Mesenchymal stem cell (in vitro differentiated cells and primary cell): ENCODE measurements around the gene INTS3.
A peak's percentile ranks its signal among the peaks of the same experiment; 100 is the strongest.

ENCODE experiments used
- DNase-seq: peaks from one replicate; pipeline ENCODE4 v3.0.0-alpha.2; 2013
- H2AFZ ChIP-seq: one replicate; pipeline ENCODE4 v1.6.1; 2013; ENCODE audit warnings: low read depth, mild to moderate bottlenecking, control low read depth, inconsistent platforms, low read length, moderate library complexity
- H2AK5ac ChIP-seq: 2 replicates; pipeline ENCODE4 v1.6.1; 2013; ENCODE audit warnings: low read length, moderate library complexity, mild to moderate bottlenecking, inconsistent platforms; ENCODE audit not compliant: severe bottlenecking
- H2BK120ac ChIP-seq: one replicate; pipeline ENCODE4 v1.6.1; 2013; ENCODE audit warnings: low read depth, mild to moderate bottlenecking, inconsistent platforms, low read length, moderate library complexity
- H2BK12ac ChIP-seq, 2 experiments: one replicate each; pipeline ENCODE4 v1.6.1; 2013; ENCODE audit warnings: inconsistent platforms in 2 of 2, low read length in 2 of 2, mild to moderate bottlenecking in 2 of 2, moderate library complexity in 2 of 2, control low read depth in 1 of 2
- H2BK15ac ChIP-seq: one replicate; pipeline ENCODE4 v1.6.1; 2013; ENCODE audit warnings: mild to moderate bottlenecking, low read depth, inconsistent platforms; ENCODE audit not compliant: poor library complexity, severe bottlenecking
- H2BK5ac ChIP-seq: 2 replicates; pipeline ENCODE4 v1.6.1; 2013; ENCODE audit warnings: low read depth, mild to moderate bottlenecking, low read length, control low read depth, inconsistent platforms; ENCODE audit not compliant: poor library complexity, severe bottlenecking
- H3K14ac ChIP-seq, 2 experiments: one replicate each; pipeline ENCODE4 v1.6.1; 2013; ENCODE audit warnings: inconsistent platforms in 2 of 2, low read length in 2 of 2, control low read depth in 1 of 2, mild to moderate bottlenecking in 1 of 2, moderate library complexity in 1 of 2
- H3K18ac ChIP-seq, 2 experiments: one replicate each; pipeline ENCODE4 v1.6.1; 2013; ENCODE audit warnings: inconsistent platforms in 2 of 2, low read length in 2 of 2, control low read depth in 1 of 2, low read depth in 1 of 2, mild to moderate bottlenecking in 1 of 2
- H3K23ac ChIP-seq, 2 experiments: one replicate each; pipeline ENCODE4 v1.6.1; 2013; ENCODE audit warnings: inconsistent platforms in 2 of 2, low read length in 2 of 2, mild to moderate bottlenecking in 2 of 2, moderate library complexity in 2 of 2, control low read depth in 1 of 2
- H3K27ac ChIP-seq: 2 replicates; pipeline ENCODE4 v1.5.1; 2013; ENCODE audit warnings: mild to moderate bottlenecking, moderate library complexity, low read length, control low read depth, inconsistent platforms; ENCODE audit not compliant: poor library complexity, severe bottlenecking
- H3K27me3 ChIP-seq, 2 experiments: 2 replicates each; pipeline versions ENCODE4 v1.6.1 to v1.7.0; 2013; ENCODE audit warnings: low read length in 2 of 2, mild to moderate bottlenecking in 2 of 2, moderate library complexity in 2 of 2, control low read depth in 1 of 2, inconsistent platforms in 1 of 2; ENCODE audit not compliant: control insufficient read depth in 1 of 2, insufficient read depth in 1 of 2
- H3K36me3 ChIP-seq, 2 experiments: 2 replicates each; pipeline versions ENCODE4 v1.6.1 to v1.7.0; 2013; ENCODE audit warnings: low read length in 2 of 2, control low read depth in 1 of 2, inconsistent platforms in 1 of 2, low read depth in 1 of 2, mild to moderate bottlenecking in 1 of 2; ENCODE audit not compliant: insufficient read depth in 2 of 2, control insufficient read depth in 1 of 2
- H3K4ac ChIP-seq, 2 experiments: one replicate each; pipeline ENCODE4 v1.6.1; 2013; ENCODE audit warnings: inconsistent platforms in 2 of 2, low read length in 2 of 2, mild to moderate bottlenecking in 2 of 2, moderate library complexity in 2 of 2, control low read depth in 1 of 2, low read depth in 1 of 2
- H3K4me1 ChIP-seq: 2 replicates; pipeline ENCODE4 v1.6.1; 2013; ENCODE audit warnings: low read depth, low read length, control low read depth; ENCODE audit not compliant: control insufficient read depth, insufficient read depth
- H3K4me2 ChIP-seq: 2 replicates; pipeline ENCODE4 v1.6.1; 2013; ENCODE audit warnings: low read length, mild to moderate bottlenecking, inconsistent platforms; ENCODE audit not compliant: poor library complexity, severe bottlenecking
- H3K4me3 ChIP-seq, 2 experiments: 2 replicates each; pipeline versions ENCODE4 v1.5.1 to v1.7.0; 2013; ENCODE audit warnings: low read length in 2 of 2, mild to moderate bottlenecking in 2 of 2, control low read depth in 1 of 2, low read depth in 1 of 2; ENCODE audit not compliant: insufficient read depth in 1 of 2
- H3K79me1 ChIP-seq: replicated peaks from 2 replicates; pipeline ENCODE4 v1.6.1; 2013; ENCODE audit warnings: mild to moderate bottlenecking, control low read depth, low read length, inconsistent platforms; ENCODE audit not compliant: poor library complexity, severe bottlenecking
- H3K9ac ChIP-seq: 2 replicates; pipeline ENCODE4 v1.7.0; 2013; ENCODE audit warnings: mild to moderate bottlenecking, low read length, moderate library complexity
- H3K9me3 ChIP-seq: 2 replicates; pipeline ENCODE4 v1.7.0; 2013; ENCODE audit warnings: mild to moderate bottlenecking, low read length; ENCODE audit not compliant: control insufficient read depth
- H4K8ac ChIP-seq: one replicate; pipeline ENCODE4 v1.6.1; 2013; ENCODE audit warnings: inconsistent platforms, mild to moderate bottlenecking, low read length, moderate library complexity
- H4K91ac ChIP-seq: one replicate; pipeline ENCODE4 v1.6.1; 2013; ENCODE audit warnings: mild to moderate bottlenecking, low read length, inconsistent platforms
- WGBS: methylation state at CpG from one replicate; pipeline ENCODE4 v1.1.7; 2013; ENCODE audit warnings: mixed read lengths; 5-methylcytosine and 5-hydroxymethylcytosine counted together

INTS3 gene

GRCh38 chr1:153795934-153796785 is 68.3 kb downstream of the INTS3 start:
- H3K23ac ChIP-seq, result no peak overlapping the region
- H3K18ac ChIP-seq, result no peak overlapping the region
- H3K4me2 ChIP-seq, result no peak overlapping the region
- H4K8ac ChIP-seq, result no peak overlapping the region
- no peaks in the 10 kb centered on the region for H3K9me3 ChIP-seq
- H3K79me1 ChIP-seq, result no peaks in the 10 kb centered on the region
- no peak overlapping the region for H3K14ac ChIP-seq
- H4K91ac ChIP-seq, result no peak overlapping the region
- WGBS, result 79% methylated on average over 9 of the region's 9 CpGs
- no peak overlapping the region for H2BK12ac ChIP-seq
- no peak overlapping the region for H2BK5ac ChIP-seq
- H2BK15ac ChIP-seq, result peak overlapping the region; percentile 17
- H3K4me3 ChIP-seq, result no peak overlapping the region
- H2AFZ ChIP-seq, result no peak overlapping the region
- H3K4ac ChIP-seq, result no peak overlapping the region
- peaks cover 9% of the 10 kb centered on the region for H3K4me1 ChIP-seq
- H3K36me3 ChIP-seq, result peaks cover 3 to 24% of the 10 kb centered on the region in 2 experiments
- DNase-seq, result no peak
- no peak overlapping the region for H2AK5ac ChIP-seq
- no peaks in the 10 kb centered on the region for H3K27me3 ChIP-seq
- H2BK120ac ChIP-seq, result no peak overlapping the region
- H3K27ac ChIP-seq, result no peak overlapping the region
- H3K9ac ChIP-seq, result no peak overlapping the region

DNA sequence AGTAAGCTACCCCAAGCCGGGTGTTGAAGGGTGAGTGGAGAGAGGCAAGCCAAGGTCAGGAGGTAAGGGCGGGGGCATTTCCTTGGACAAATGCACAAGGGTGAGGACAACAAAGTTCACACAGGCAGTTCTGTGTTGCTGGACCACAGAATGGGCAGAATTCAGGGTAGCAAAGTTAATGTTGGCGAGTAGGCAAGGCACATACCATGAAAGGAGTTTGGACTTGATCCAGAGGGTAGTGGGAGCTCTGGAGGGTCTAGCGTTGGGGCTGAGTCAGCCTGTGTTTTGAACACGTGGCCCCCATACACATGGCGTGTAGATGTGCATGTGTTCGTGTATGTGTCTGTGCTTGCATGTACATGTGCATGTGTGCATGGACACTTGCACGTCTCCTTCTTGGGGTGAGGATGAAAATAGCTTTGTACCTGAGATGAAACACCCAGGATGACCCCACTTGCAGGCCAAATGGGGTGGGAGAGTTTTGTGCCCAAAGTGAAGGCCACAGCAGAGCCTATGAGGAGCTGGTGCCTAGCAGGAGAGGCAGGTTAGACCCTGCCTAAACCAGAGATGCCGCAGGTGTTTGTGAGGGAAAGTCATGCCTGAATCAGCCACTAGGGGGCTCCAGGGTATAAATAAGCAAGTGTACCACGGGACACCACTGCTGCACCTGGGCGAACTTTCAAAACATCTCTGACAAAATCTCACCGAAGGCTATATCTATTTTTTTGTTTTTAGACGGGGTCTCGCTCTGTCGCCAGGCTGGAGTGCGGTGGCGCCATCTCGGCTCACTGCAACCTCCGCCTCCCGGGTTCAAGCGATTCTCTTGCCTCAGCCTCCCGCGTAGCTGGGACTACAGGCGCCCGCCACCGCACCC is 69.2 kb downstream of the INTS3 start:
- H3K14ac ChIP-seq, result no peak overlapping the region
- no peak overlapping the region for H2AFZ ChIP-seq
- H3K27me3 ChIP-seq, result no peaks in the 10 kb centered on the region
- H3K36me3 ChIP-seq, result peaks cover 10 to 32% of the 10 kb centered on the region in 2 experiments
- no peak overlapping the region for H3K4me2 ChIP-seq
- H2BK15ac ChIP-seq, result no peak overlapping the region
- no peak overlapping the region for H4K91ac ChIP-seq
- no peak overlapping the region for H2BK120ac ChIP-seq
- no peak overlapping the region for H3K18ac ChIP-seq
- peak; percentile 64 for DNase-seq
- peaks cover 4% of the 10 kb centered on the region for H3K4me1 ChIP-seq
- no peak overlapping the region for H2AK5ac ChIP-seq
- no peak overlapping the region for H2BK12ac ChIP-seq
- no peaks in the 10 kb centered on the region for H3K9me3 ChIP-seq
- H4K8ac ChIP-seq, result no peak overlapping the region
- no peak overlapping the region for H3K4me3 ChIP-seq
- H3K79me1 ChIP-seq, result no peaks in the 10 kb centered on the region
- H3K9ac ChIP-seq, result no peak overlapping the region
- H3K27ac ChIP-seq, result no peak overlapping the region
- 62% methylated on average over 26 of the region's 26 CpGs for WGBS
- H3K23ac ChIP-seq, result no peak overlapping the region
- H3K4ac ChIP-seq, result no peak overlapping the region
- no peak overlapping the region for H2BK5ac ChIP-seq

GRCh38 chr1:153798468-153798780 is 70.6 kb downstream of the INTS3 start:
- Histone ChIP-seq H3K27ac (no peak overlapping the region), H2AFZ (no peak overlapping the region), H2BK5ac (no peak overlapping the region), H3K36me3 (peaks cover 10 to 43% of the 10 kb centered on the region in 2 experiments), H3K4me2 (no peak overlapping the region), H3K9me3 (no peaks in the 10 kb centered on the region), H3K14ac (no peak overlapping the region), H2AK5ac (no peak overlapping the region), H4K8ac (no peak overlapping the region), H2BK15ac (no peak overlapping the region), H3K23ac (no peak overlapping the region), H3K4me1 (peaks cover 3% of the 10 kb centered on the region), H3K79me1 (peaks cover 1% of the 10 kb centered on the region), H2BK120ac (no peak overlapping the region), H3K18ac (no peak overlapping the region), H4K91ac (no peak overlapping the region), H3K4me3 (no peak overlapping the region), H2BK12ac (no peak overlapping the region), H3K4ac (no peak overlapping the region), H3K9ac (no peak overlapping the region), H3K27me3 (no peaks in the 10 kb centered on the region)
- DNase-seq, result no peak
- 93% methylated on average over 3 of the region's 3 CpGs for WGBS

DNA sequence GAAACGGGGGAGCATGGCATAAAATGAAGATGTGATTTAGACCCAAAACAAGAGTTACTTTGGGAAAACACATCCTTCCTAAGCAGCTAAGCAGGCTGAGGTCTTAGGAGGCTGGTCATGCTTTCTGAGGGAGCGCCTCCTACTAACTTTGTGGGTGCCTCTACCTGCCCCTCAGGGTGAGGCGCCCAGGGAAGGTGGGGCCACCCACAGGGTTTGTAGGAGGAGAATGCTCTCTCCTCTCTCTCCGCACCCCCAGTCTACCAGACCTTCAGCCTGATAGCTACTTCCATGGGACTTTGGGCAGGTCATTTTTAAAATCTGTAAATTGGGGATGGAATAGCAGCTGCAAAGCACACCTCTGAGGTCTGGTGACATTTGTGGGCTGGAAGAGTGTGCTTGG is 71.2 kb downstream of the INTS3 start:
- H3K14ac ChIP-seq, result no peak overlapping the region
- no peak for DNase-seq
- H2AK5ac ChIP-seq, result no peak overlapping the region
- no peak overlapping the region for H3K23ac ChIP-seq
- WGBS, result 93% methylated on average over 3 of the region's 4 CpGs
- no peak overlapping the region for H3K4me2 ChIP-seq
- no peaks in the 10 kb centered on the region for H3K9me3 ChIP-seq
- H3K4me3 ChIP-seq, result no peak overlapping the region
- no peak overlapping the region for H3K27ac ChIP-seq
- H3K4ac ChIP-seq, result no peak overlapping the region
- no peak overlapping the region for H2BK12ac ChIP-seq
- H3K79me1 ChIP-seq, result peaks cover 3% of the 10 kb centered on the region
- H2BK5ac ChIP-seq, result no peak overlapping the region
- no peaks in the 10 kb centered on the region for H3K27me3 ChIP-seq
- H3K4me1 ChIP-seq, result peaks cover 3% of the 10 kb centered on the region
- peaks cover 15 to 46% of the 10 kb centered on the region in 2 experiments for H3K36me3 ChIP-seq
- no peak overlapping the region for H4K91ac ChIP-seq
- no peak overlapping the region for H2BK120ac ChIP-seq
- no peak overlapping the region for H2AFZ ChIP-seq
- H3K18ac ChIP-seq, result no peak overlapping the region
- H4K8ac ChIP-seq, result no peak overlapping the region
- H2BK15ac ChIP-seq, result no peak overlapping the region
- H3K9ac ChIP-seq, result no peak overlapping the region
